SK-N-SH (cell line): Measurements from ENCODE around the gene ZBTB7B. TPM values are rescaled to one million over a fixed set of nuclear protein-coding genes. Genes with fewer than 3 reads are reported as not detected.
A peak's percentile ranks its signal among the peaks of the same experiment; 100 is the strongest.

Experiments used
- CTCF ChIA-PET: fragments of 300-600, 350-600 bp; formaldehyde crosslinking; extraction: SDS; loops from one replicate; lab custom pipeline; 2021; lab: Yijun Ruan, JAX
- POLR2A ChIA-PET: fragments of 350-600 bp; sonication (Branson Sonifier 250); formaldehyde crosslinking; extraction: SDS; loops from one replicate; lab custom pipeline; 2020; ENCODE audit warnings: antibody characterized with exemption, inconsistent platforms; lab: Yijun Ruan, JAX
- DNase-seq: peaks from one replicate; pipeline ENCODE4 v3.0.0; 2012
- H2AFZ ChIP-seq: fragments of 200-600 bp; sonication (generic); 2 replicates; pipeline ENCODE4 v1.8.1; 2016; ENCODE audit warnings: antibody characterized with exemption, mild to moderate bottlenecking, low read depth
- H3F3A ChIP-seq: fragments of 200-600 bp; sonication (generic); replicated peaks from 2 replicates; pipeline ENCODE3; 2016; ENCODE audit warnings: antibody characterized with exemption, mild to moderate bottlenecking; ENCODE audit not compliant: insufficient read depth
- H3K27ac ChIP-seq, 2 experiments: fragments of 200-500 bp in 1 of 2; fragments of 200-600 bp in 1 of 2; sonication (Bioruptor generic) in 1 of 2; sonication (generic), shearing (Covaris generic) in 1 of 2; 2 replicates each; pipeline versions ENCODE4 v1.5.1 to v1.6.1; 2014 to 2016; ENCODE audit warnings: low read depth in 2 of 2, inconsistent platforms in 1 of 2, low read length in 1 of 2, mild to moderate bottlenecking in 1 of 2, mixed read lengths in 1 of 2
- H3K27me3 ChIP-seq: fragments of 200-600 bp; sonication (generic), shearing (Covaris generic); 2 replicates; pipeline ENCODE4 v1.6.1; 2016; ENCODE audit warnings: mixed run types; ENCODE audit not compliant: insufficient read depth
- H3K36me3 ChIP-seq, 2 experiments: fragments of 200-500 bp in 1 of 2; fragments of 200-600 bp in 1 of 2; sonication (Bioruptor generic) in 1 of 2; sonication (generic) in 1 of 2; replicated peaks in 1 of 2; 2 replicates each; pipeline versions ENCODE3 to v1.5.1; 2014 to 2016; ENCODE audit warnings: low read length in 1 of 2, mild to moderate bottlenecking in 1 of 2; ENCODE audit not compliant: insufficient read depth in 2 of 2, control insufficient read depth in 1 of 2
- H3K4me1 ChIP-seq, 2 experiments: fragments of 200-500 bp in 1 of 2; fragments of 200-600 bp in 1 of 2; sonication (Bioruptor generic) in 1 of 2; sonication (generic), shearing (Covaris generic) in 1 of 2; 2 replicates each; pipeline versions ENCODE4 v1.5.1 to v1.6.1; 2014 to 2016; ENCODE audit warnings: low read depth in 1 of 2, low read length in 1 of 2, mixed run types in 1 of 2; ENCODE audit not compliant: insufficient read depth in 2 of 2, control insufficient read depth in 1 of 2
- H3K4me2 ChIP-seq: fragments of 200-600 bp; sonication (generic), shearing (Covaris generic); 2 replicates; pipeline ENCODE4 v1.6.1; 2017; ENCODE audit warnings: mixed run types
- H3K4me3 ChIP-seq, 2 experiments: fragments of 200-500 bp in 1 of 2; fragments of 200-600 bp in 1 of 2; sonication (Bioruptor generic) in 1 of 2; sonication (generic), shearing (Covaris generic) in 1 of 2; 2 replicates each; pipeline versions ENCODE4 v1.5.1 to v1.8.1; 2014 to 2016; ENCODE audit warnings: low read depth in 2 of 2, inconsistent platforms in 1 of 2, low read length in 1 of 2, mild to moderate bottlenecking in 1 of 2, mixed read lengths in 1 of 2, moderate library complexity in 1 of 2
- H3K79me2 ChIP-seq: fragments of 200-600 bp; sonication (generic); 2 replicates; pipeline ENCODE4 v1.8.1; 2017; ENCODE audit warnings: mild to moderate bottlenecking; ENCODE audit not compliant: insufficient read depth
- H3K9ac ChIP-seq: fragments of 200-600 bp; sonication (generic); 2 replicates; pipeline ENCODE4 v1.6.1; 2017; ENCODE audit warnings: mixed run types
- H3K9me2 ChIP-seq: fragments of 200-600 bp; sonication (generic); 2 replicates; pipeline ENCODE4 v1.6.1; 2017; ENCODE audit warnings: mixed run types
- H3K9me3 ChIP-seq: fragments of 200-600 bp; sonication (generic); 2 replicates; pipeline ENCODE4 v1.6.1; 2017; ENCODE audit warnings: mixed run types, mild to moderate bottlenecking, moderate library complexity
- H4K20me1 ChIP-seq: fragments of 200-600 bp; sonication (generic); 2 replicates; pipeline ENCODE4 v1.6.1; 2017; ENCODE audit warnings: mild to moderate bottlenecking, mixed run types; ENCODE audit not compliant: insufficient read depth
- CTCF ChIP-seq: fragments of 200-600 bp; sonication (generic); IDR thresholded peaks from 2 replicates; pipeline ENCODE4 v1.6.1; 2017; ENCODE audit warnings: antibody characterized with exemption, mild to moderate bottlenecking, moderate library complexity
- ELF1 ChIP-seq: IDR thresholded peaks from 2 replicates; pipeline ENCODE4 v1.4.0; 2012
- EZH2phosphoT487 ChIP-seq: fragments of 200-600 bp; sonication (generic); IDR thresholded peaks from 2 replicates; pipeline ENCODE4 v1.6.1; 2017; ENCODE audit warnings: low read depth, mixed run types, mild to moderate bottlenecking, antibody characterized with exemption, moderate library complexity, borderline replicate concordance
- FOSL2 ChIP-seq: IDR thresholded peaks from 2 replicates; pipeline ENCODE4 v1.4.0; 2012; ENCODE audit warnings: low read depth, mild to moderate bottlenecking, moderate library complexity, borderline replicate concordance
- GABPA ChIP-seq: IDR thresholded peaks from 2 replicates; pipeline ENCODE4 v1.4.0; 2012; ENCODE audit warnings: low read depth, mild to moderate bottlenecking
- IRF3 ChIP-seq: fragments of 150-350 bp; IDR thresholded peaks from 2 replicates; pipeline ENCODE4 v1.6.1; 2016; ENCODE audit warnings: mild to moderate bottlenecking, low read depth, low read length
- JUND ChIP-seq: IDR thresholded peaks from 2 replicates; pipeline ENCODE4 v1.4.0; 2012
- MAX ChIP-seq: IDR thresholded peaks from 2 replicates; pipeline ENCODE4 v1.4.0; 2012; ENCODE audit warnings: low read depth
- MEF2A ChIP-seq: IDR thresholded peaks from 2 replicates; pipeline ENCODE4 v1.4.0; 2012; ENCODE audit warnings: low read depth, borderline replicate concordance
- NFIC ChIP-seq: IDR thresholded peaks from 2 replicates; pipeline ENCODE4 v1.4.0; 2012; ENCODE audit warnings: borderline replicate concordance
- NRF1 ChIP-seq: IDR thresholded peaks from 2 replicates; pipeline ENCODE4 v1.6.1; 2012; ENCODE audit warnings: low read depth, mild to moderate bottlenecking, low read length
- PBX3 ChIP-seq: IDR thresholded peaks from 2 replicates; pipeline ENCODE4; 2012
- POLR2AphosphoS5 ChIP-seq: IDR thresholded peaks from 2 replicates; pipeline ENCODE4 v1.6.1; 2012; ENCODE audit warnings: low read depth, low read length
- RCOR1 ChIP-seq: fragments of 150-350 bp; IDR thresholded peaks from 2 replicates; pipeline ENCODE4 v1.6.1; 2017; ENCODE audit warnings: antibody characterized with exemption, low read length
- SIN3A ChIP-seq: IDR thresholded peaks from 2 replicates; pipeline ENCODE4 v1.6.1; 2012; ENCODE audit warnings: low read depth, mild to moderate bottlenecking, low read length, moderate library complexity, borderline replicate concordance
- SMC3 ChIP-seq: IDR thresholded peaks from 2 replicates; pipeline ENCODE4 v1.6.1; 2012; ENCODE audit warnings: low read depth, low read length, improper control_type of control experiment
- TAF1 ChIP-seq: IDR thresholded peaks from 2 replicates; pipeline ENCODE4 v1.6.1; 2012; ENCODE audit warnings: low read depth, mild to moderate bottlenecking, low read length, moderate library complexity, borderline replicate concordance
- TCF12 ChIP-seq: IDR thresholded peaks from 2 replicates; pipeline ENCODE4 v1.4.0; 2012
- TEAD4 ChIP-seq: IDR thresholded peaks from 2 replicates; pipeline ENCODE4 v1.4.0; 2012; ENCODE audit warnings: mild to moderate bottlenecking, borderline replicate concordance; ENCODE audit not compliant: insufficient read depth
- USF2 ChIP-seq: fragments of 150-350 bp; IDR thresholded peaks from 2 replicates; pipeline ENCODE4 v1.6.1; 2017; ENCODE audit warnings: antibody characterized with exemption, low read length, low read depth, borderline replicate concordance
- WGBS: methylation state at CpG from one replicate; pipeline ENCODE4 v1.1.6; 2017; ENCODE audit warnings: low lambda C conversion rate; 5-methylcytosine and 5-hydroxymethylcytosine counted together
- polyA plus RNA-seq, 3 experiments: library from polyadenylated mRNA; depleted of rRNA; stranded (reverse); fragments of >200 nt; gene quantifications; 2 replicates each; pipeline ENCODE4 v1.2.3, GENCODE V29; 2012

Gene ZBTB7B
- polyA plus RNA-seq, 1 of the 3 experiments (the other 2 are of a cell fraction) = 15.7 TPM

- no peak overlapping the region; a peak in 1 of 4 replicates for H3K27ac ChIP-seq
- H3K9me2 ChIP-seq = no peaks in the 10 kb centered on the region
- H3K36me3 ChIP-seq = peaks cover 36 to 55% of the 10 kb centered on the region in 2 experiments
- TF ChIP-seq RCOR1 (no peak), NFIC (no peak), PBX3 (no peak), TAF1 (no peak), MAX (no peak), EZH2phosphoT487 (no peak), SMC3 (no peak), NRF1 (no peak), SIN3A (no peak), POLR2AphosphoS5 (no peak), IRF3 (no peak), CTCF (no peak)
- TF ChIP-seq, all 33 proteins: peak for 0
- Histone ChIP-seq H4K20me1 (peaks cover 26% of the 10 kb centered on the region), H3K9ac (no peak overlapping the region), H3K4me1 (peaks cover 8 to 58% of the 10 kb centered on the region in 2 experiments; a peak in 3 of 4 replicates), H3K79me2 (peaks cover 76% of the 10 kb centered on the region), H3K4me2 (no peak overlapping the region), H3K27me3 (no peaks in the 10 kb centered on the region), H3F3A (peaks cover 27% of the 10 kb centered on the region), H3K9me3 (no peaks in the 10 kb centered on the region), H2AFZ (no peak overlapping the region), H3K4me3 (no peak overlapping the region)
- DNase-seq = no peak
- 86% methylated on average over 4 of the region's 6 CpGs for WGBS
- ChIA-PET POLR2A (interaction anchor here (1.2 kb wide), 1 partner anchor 115 kb away, joined by 3 read pairs; the partner anchor contains the start of gene EFNA3), CTCF (interaction anchor here (0.6 to 37.5 kb wide), 6 partner anchors 9 to 96 kb away, joined by 3 to 640 read pairs (median 4); partner anchors contain the start of genes CKS1B, LENEP and ZBTB7B)
Observed at GRCh38 chr1:154964359-154964758, 38.2 kb upstream of the ZBTB7B start.

GRCh38 chr1:154966111-154966510, 36.5 kb upstream of the ZBTB7B start:
- peaks cover 27% of the 10 kb centered on the region for H4K20me1 ChIP-seq
- POLR2A ChIA-PET = interaction anchor here (1.4 kb wide), 1 partner anchor 26 kb away, joined by 3 read pairs; no protein-coding TSS in a partner anchor
- CTCF ChIA-PET = interaction anchor here (0.8 to 37.5 kb wide), 5 partner anchors 10 to 95 kb away, joined by 3 to 640 read pairs (median 5); partner anchors contain the start of genes LENEP and ZBTB7B
- H3K4me2 ChIP-seq = 0 out of 2 replicates have a peak overlapping the region, but pooled peaks have one; percentile 29
- H3K4me3 ChIP-seq = no peak overlapping the region
- peaks cover 9 to 54% of the 10 kb centered on the region in 2 experiments for H3K4me1 ChIP-seq
- H3K9me3 ChIP-seq = no peaks in the 10 kb centered on the region
- WGBS = 88% methylated on average over 3 of the region's 7 CpGs
- H3K27ac ChIP-seq = peak overlapping the region in 1 of 2 experiments; percentile 13; a peak in 1 of 4 replicates
- H3K79me2 ChIP-seq = peaks cover 74% of the 10 kb centered on the region
- no peak overlapping the region for H3K9ac ChIP-seq
- H3K9me2 ChIP-seq = no peaks in the 10 kb centered on the region
- H2AFZ ChIP-seq = no peak overlapping the region
- peaks cover 28% of the 10 kb centered on the region for H3F3A ChIP-seq
- DNase-seq = no peak
- H3K36me3 ChIP-seq = peaks cover 36 to 50% of the 10 kb centered on the region in 2 experiments
- no peaks in the 10 kb centered on the region for H3K27me3 ChIP-seq
- TF ChIP-seq NRF1 (no peak), IRF3 (no peak), TCF12 (no peak), RCOR1 (no peak), MEF2A (no peak), USF2 (no peak), TEAD4 (no peak), JUND (no peak), MAX (no peak), POLR2AphosphoS5 (no peak), SMC3 (no peak), ELF1 (no peak), FOSL2 (no peak), GABPA (no peak), TAF1 (no peak)
